HG02943 (cell line): ENCODE data around the gene SLC16A9.

Experiments
- ATAC-seq: cut with Tn5 transposase; IDR thresholded peaks from one replicate; pipeline ENCODE4 v1.9.1; 2021; ENCODE audit warnings: mild to moderate bottlenecking, low read depth, moderate library complexity; ENCODE audit not compliant: unreplicated experiment

SLC16A9 gene

GRCh38 chr10:59606551-59606961 lies 103.1 kb downstream of the SLC16A9 start:
- ATAC-seq: no peak

GRCh38 chr10:59601985-59602384 lies 107.7 kb downstream of the SLC16A9 start:
- ATAC-seq: no peak
